HG02610 (cell line): Measurements from ENCODE around the gene KIF3A.
"Not testable (repeated sequence)": the region's sequence is repeated elsewhere in the genome, so short reads cannot be mapped to it uniquely, and the experiment has no call there.

Experiments used
- ATAC-seq: cut with Tn5 transposase; IDR thresholded peaks from one replicate; pipeline ENCODE4 v1.9.1; 2021; ENCODE audit warnings: mild to moderate bottlenecking, moderate library complexity; ENCODE audit not compliant: unreplicated experiment

KIF3A gene

DNA sequence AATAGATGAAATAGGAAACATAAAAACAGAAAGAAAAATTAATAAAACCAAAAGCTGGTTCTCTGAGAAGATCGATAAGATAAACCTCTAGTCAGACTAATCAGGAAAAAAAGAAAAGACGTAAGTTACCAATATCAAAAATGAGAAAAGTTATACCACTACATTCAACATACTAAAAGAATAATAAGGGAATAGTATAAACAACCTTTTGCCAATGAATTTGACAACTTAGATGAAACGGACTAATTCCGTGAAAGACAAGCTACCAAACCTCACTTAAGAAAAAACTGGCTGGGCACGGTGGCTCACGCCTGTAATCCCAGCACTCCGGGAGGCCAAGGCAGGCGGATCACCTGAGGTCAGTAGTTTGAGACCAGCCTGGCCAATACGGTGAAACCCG, 7.5 kb downstream of the KIF3A start:
- ATAC-seq, result no peak

DNA sequence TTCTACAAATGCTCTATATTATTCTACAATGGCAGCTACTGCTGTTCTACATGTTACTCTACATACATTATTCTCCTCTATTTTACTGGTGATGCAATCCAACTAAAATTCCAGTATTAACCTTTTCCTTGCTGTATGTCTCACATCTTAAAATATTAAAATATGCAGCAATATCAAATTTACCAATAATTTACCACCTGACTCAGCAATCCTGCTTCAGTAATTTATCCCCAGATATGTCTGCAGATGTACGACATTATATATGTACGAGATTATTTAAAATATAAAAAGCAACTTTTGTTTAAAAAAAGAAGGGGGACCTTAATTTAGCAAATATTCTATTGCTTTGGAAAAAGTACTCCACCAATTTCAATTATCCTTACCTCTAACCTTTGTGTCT, 11.6 kb downstream of the KIF3A start:
- ATAC-seq, result no peak

DNA sequence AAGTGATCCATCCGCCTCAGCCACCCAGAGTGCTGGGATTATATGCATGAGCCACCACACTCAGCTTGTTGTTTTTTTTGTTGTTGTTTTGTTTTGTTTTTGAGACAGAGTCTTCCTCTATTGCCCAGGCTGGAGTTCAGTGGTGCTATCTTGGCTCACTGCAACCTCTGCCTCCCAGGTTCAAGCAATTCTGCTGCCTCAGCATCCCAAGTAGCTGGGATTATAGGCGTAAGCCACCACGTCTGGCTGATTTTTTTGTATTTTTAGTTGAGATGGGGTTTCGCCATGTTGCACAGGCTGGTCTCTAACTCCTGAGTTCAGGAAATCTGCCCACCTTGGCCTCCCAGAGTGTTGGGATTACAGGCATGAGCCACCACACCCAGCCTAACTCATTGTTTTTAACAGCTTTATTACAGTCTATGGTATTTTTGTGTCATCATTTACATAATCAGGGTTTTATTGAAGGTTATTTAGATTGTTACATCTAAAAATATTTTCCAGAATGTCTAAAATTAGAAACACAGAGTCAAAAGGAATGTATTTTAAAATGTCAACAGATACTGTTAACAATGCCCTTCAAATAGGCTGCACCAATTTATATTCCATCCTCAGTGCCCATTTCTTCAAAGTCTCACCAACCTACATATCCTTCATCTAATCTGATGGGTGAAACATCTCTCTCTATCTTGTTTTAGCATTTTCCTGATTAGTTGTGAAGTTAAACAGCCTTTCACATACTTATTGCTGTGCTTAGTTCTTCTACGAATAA, 18.6 kb downstream of the KIF3A start:
- no peak for ATAC-seq

DNA sequence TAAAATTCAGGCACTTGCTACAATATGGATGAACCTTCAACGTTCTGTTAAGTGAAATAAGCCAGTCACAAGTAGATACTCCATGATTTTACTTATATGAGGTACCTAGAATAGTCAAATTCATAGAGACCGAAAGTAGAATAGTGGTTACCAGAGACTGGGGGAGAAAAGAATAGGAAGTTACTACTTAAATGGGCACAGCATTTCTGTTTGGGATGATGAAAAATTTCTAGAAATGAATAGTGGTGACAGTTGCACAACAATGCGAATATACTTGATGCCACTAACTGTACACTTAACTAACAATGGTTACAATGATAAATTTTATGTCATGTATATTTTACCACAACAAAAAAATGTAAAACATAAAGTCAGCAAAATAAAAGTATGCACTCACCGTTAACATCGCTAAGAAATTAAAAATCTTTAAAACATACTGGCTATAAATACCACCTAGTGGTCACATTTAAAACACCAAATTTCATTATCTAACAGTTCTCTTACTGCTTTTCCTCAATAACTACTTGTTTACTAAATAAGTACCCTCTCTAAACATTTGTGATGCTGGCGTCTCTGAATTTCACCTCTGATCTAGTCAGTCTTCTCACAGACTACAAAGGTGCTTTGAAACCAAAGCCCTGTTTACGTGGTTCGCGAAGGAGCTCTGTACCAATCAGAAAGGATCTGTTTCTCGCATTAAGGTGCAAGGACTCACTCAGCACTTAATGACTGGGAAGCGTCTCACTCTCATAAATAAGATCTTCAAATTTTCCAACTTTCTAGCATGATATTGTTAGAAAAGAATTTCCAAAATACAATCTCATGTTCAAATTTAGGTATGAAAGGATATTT, 22.7 kb downstream of the KIF3A start:
- no peak for ATAC-seq

DNA sequence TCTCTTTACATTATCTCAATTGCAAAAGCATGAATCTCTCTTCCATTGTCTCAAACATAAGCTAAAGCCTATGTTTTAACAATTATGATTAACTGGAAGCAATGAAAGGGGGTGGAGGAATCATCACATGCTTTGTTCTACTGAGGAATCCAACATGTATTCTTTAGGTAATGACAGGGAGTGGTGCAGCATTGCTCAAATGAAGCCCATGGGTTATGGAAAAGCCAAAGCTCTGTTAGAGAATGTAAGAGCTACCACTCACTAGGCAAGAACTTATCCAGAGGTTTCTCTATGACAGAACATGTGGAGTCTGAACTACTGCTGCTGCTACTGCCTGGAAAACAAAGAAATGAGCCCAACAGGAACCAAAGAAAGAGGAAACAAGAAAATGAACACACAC, 28.7 kb downstream of the KIF3A start:
- ATAC-seq, result no peak

DNA sequence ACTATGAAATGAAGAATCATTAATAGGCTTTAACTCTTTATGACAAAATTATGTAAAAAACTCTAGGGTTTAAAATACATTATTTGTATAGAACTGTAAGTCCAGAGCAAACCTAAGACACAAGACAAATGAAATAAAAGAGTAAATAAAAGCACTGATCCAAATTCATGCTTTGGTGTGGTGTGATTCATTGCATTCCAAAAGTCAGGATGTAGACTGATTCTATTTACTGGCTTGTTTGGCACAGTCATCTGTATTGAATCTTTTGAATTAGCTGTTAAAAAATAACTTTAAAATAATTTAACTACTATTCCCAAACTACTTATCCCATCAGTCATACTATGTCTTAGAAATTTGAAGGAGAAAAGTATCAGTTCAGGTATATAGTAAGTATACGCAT, 32.5 kb downstream of the KIF3A start:
- no peak for ATAC-seq

DNA sequence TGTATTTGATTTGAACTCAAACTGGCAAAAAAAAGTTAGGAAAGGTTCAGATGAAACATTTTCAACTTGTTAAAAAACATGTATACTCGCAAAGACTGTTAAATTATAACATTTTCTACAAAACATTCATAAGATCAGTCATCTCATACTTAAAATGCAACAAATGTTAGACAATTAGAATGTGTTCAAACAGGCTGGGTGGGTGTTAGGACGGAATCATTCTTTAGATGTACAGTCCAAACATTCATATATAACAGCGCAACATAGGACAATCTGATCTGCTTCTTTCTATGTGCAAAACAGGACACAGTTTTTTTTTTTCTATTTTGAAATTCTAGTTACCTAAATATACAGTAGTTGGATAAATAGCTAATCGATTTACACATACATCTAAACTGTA, 41.4 kb downstream of the KIF3A start:
- ATAC-seq, result no peak

DNA sequence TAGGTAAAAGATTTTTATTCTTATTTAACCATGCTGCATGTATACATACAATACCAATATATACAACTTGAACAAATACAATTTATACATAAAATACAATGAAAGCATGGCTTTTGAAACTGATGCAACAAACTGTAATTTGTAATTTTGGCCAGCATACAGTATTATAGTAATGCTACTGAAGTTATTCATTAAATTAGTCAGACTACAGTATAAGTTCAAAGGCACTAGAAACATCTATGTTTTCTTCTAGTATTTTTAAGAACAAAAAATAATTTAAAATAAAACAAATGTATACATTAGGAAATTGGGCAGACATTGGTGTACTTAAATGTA, 44.7 kb downstream of the KIF3A start:
- ATAC-seq, result no peak

DNA sequence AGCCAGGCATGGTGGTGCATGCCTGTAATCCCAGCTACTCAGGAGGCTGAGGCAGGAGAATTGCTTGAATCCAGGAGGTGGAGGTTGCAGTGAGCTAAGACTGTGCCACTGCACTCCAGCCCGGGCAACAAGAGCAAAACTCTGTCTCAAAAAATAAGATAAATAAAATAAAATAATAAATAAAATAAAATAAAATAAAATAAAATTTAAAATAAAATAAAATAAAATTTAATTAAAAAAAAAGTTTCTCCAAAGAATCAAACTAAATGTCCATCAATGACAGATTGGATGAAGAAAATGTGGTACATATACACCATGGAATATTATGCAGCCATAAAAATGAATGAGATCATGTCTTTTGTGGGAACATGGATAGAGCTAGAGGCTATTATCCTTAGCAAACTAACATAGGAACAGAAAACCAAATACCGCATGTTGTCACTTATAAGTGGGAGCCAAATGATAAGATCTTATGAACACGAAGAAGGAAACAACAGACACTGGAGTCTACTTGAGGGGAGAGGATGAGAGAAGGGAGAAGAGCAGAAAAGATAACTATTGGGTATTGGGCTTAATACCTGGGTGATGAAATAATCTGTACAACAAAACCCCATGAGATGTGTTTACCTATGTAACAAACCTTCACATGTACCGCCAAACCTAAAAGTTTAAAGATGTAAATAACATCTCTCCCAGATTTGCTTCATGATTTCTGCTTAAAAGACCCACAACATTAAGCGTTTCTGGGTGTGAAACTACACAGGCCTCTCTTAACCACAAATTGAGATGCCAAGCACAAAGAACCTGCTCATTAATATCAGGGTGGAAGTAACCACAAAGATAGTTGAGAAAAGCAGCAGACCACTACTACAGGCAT, 45.4 kb downstream of the KIF3A start:
- not testable (repeated sequence) for ATAC-seq

DNA sequence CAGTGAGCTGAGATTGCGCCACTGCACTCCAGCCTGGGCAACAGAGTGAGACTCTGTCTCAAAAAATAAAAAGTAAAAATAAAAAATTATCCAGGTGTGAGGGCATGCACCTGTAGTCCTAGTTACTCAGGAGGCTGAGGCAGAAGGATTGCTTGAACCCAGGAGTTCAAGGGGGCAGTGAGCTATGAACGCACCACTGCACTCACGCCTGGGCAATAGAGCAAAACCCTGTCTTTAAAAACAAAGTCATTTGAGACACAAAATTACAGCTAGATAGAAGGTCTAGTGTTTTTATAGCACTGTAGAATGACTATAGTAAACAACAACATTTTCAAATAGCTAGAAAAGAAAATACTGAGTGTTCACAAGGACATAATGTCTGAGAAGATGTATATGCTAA, 47.2 kb downstream of the KIF3A start:
- ATAC-seq, result no peak

DNA sequence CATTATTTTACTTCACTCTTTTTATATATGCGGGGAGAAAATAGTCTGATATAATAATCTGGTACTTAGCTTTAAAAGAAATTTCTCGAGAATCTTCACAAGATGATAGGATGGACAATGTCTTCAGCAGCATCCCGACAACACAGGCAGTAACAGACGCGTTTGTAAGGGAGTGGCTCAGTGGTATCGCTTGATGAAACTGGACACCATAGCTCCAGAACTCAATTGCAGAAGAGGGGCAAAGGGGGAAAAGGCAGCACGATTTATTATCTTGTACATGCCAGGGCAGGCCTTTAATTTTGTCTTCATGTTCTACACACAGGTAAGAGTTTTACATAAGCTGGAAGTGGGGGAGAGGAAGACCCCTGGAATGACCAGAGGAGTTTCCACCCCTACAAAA, 47.8 kb downstream of the KIF3A start:
- ATAC-seq, result no peak

DNA sequence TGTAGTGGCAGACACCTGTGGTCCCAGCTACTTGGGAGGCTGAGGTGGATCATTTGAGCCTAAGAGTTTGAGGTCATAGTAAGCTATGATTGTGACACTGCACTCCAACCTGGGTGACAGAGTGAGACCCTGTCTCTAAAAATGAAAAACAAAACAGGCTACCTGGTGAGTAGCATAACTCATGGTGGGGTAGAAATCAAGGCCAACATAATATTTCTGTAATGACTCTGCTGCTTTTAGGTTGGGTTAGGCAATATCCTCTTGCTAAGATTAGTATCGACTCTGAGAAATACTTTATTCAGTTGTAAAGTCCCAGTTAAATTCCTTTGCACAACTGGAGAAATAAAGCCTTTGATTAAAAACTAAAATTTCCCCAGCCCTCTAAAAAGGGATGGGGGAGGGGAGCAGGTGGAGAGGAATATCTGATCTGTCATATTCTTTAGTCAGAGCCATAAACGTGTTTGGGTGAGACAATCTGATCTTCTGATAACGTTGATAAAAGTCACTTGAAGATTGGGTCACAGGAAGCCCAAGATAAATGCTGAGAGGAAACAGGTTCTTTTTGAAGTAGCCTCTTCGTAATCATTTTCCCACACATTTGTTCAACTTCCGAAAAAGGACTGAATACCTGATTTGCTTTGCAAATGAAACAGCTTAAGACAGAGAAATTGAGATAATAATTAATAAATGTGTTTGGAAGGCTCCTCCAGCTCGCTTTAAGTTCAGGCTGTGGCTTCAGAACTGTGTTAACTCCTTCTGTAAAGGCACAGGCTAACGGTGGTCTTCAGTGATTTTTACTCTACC, 48.6 kb downstream of the KIF3A start:
- ATAC-seq, result no peak

DNA sequence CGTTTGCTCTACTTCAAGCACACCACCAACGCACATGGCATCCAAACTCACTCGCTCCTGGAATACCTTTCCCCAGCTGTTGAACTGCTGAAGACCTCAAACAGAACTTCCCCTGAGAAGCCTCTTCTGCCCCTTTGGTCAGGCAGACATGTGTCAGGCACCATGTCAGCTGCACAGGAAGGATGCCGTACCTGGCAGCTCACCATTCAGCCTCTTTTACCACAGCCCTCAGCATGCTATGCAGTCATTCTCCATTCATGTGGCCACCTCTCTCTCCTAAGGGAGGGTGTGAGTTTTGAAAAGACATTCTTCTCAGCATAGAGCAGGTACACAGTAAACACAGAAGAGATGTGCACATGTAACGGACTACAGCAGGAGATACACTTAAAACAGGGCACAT, 49.4 kb downstream of the KIF3A start:
- ATAC-seq, result no peak

DNA sequence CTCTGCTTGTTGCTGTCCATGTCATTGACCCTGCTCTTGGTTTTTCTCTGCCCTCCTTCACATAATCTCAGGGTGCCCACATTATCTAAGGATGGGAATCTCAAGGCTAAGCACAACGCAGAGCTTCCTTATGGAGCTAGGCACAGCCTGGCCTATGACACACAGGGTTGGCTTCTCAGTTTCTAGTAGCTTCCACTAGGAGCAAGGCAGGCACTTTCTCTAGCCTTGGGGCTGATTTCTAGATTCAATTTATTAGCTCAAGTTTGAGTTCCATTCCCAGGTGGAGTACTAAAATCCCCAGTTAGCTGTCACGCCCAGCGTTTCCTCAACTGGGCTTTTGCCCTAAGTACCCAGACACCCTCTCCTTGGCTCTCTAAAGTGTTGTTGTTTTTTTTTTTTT, 51.2 kb downstream of the KIF3A start:
- ATAC-seq, result no peak

DNA sequence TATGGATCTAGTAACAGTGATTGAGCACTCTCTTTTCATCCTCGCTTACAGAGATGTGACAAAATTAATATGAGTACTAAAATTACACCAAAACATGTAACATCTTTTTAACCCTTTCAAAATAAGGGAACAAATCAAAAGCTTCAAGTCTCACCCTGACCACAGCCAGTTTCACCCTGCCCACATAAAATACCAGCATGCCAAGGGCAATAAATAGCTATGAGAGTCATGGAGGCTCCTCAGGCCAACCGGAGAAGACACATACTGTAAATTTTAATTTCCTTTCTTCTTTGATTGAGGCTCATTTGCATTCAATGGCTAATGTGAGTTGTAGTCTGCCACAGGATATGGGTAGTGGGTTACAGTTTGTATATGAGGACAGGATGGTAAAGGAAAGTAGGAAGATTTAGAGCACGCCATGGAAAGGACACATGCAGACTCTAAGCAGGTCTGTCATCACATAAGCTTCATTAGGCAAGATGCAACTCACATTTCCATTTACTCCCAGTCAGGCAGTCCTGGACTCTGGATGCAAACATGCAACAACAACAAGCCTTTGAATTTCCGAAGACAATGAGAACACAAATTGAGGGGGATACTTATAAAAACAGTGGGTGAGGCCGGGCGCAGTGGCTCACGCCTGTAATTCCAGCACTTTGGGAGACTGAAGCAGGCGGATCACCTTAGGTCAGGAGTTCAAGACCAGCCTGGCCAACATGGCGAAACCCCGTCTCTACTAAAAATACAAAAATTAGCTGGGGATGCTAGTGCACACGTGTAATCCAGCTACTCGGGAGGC, 52.2 kb downstream of the KIF3A start:
- ATAC-seq, result no peak

DNA sequence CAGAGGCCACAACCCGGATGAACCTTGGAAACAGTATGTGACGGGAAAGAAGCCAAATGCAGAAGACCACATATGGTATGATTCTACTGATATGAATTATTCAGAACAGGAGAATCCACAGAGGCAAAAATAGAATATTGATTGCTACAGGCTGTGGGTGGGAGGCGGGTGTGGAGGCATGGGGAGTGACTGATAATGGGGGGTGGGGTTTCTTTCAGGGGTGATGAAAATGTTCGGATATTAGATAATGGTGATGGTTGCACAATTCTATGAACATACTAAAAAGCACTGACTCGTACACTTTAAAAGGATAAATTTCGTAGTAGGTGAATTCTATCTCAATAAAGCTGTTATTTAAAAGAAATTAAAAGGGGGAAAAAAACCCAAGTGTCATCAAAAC, 52.9 kb downstream of the KIF3A start:
- ATAC-seq, result no peak

DNA sequence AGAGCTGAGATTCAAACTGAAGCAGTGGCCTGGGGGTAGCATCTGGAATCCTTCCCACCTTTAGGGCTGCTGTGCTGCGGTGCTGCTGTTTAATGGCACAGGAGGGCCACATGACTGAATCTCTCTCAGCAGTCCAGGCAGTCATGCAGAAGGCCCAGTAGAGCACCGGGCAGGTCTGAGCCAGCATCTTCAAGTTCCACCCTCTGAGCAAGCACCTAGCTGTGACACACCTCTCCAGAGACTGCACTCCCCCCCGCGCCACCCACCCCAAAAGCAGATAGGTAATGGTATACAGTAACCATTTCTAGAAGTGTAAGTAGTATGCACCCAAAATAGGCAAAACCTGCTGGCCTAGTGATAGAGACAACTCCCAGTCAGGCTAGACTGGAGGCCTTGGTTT, 55.4 kb downstream of the KIF3A start:
- ATAC-seq, result no peak

DNA sequence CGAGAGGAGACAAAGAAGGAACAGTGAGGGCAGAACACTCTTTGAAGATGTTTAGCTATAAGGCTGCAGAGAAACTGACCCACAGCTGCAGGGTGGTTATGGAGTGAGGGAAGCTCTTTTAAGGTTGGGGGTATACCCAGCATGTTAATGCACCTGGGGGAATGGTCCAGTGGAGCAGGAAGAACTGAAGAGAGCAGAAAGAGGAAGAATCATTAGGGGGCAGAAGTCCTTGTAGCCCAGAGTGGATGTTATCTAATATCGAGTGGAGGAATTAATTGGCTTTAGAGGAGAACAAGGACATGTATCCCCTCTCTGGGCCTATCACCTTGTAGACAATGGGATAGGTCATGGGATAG, 55.9 kb downstream of the KIF3A start:
- ATAC-seq, result no peak

DNA sequence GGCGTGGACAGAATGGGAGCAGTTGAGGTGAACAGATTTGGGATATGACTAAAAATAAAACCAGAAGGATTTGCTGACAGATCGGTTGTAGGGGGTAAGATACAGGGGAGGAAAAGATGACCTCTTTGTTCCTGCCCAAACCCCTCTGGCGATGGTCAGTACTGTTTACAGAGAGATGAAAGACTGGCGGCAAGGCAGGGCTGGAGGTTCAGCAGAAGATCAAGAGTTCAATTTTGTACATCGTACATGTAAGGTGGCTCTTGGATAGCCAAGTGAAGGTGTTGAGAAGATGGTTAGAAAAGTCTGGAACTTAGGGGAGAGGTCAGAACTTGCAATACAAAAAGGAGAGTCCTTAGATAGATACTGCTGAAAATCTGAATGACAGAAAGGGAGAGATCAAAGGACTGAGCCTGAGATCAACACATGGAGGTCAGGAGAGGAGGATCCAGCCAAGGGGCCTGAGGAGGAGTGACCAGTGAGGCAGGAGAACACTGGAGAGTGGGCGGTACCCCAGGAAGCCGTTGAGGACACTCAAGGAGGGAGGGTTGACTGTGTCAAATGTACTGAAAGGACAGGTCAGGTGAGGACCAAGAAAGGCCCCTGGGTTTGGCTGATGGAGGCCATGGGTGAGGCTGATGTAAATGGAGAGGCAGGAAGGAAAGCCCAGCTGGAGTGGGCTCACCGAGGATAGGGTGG, 56.4 kb downstream of the KIF3A start:
- no peak for ATAC-seq
